H1 (cell line): Measurements from ENCODE around the gene ESRP2. TPM values are rescaled to one million over a fixed set of nuclear protein-coding genes. Genes with fewer than 3 reads are reported as not detected.

ENCODE experiments used
- CTCF ChIA-PET: fragments of 300-600 bp; sonication (Branson Sonifier 250); formaldehyde crosslinking; loops from one replicate; lab custom pipeline; 2021; ENCODE audit not compliant: partially characterized antibody; lab: Charles Lee
- POLR2A ChIA-PET: fragments of 300-600 bp; sonication (Branson Sonifier 250); formaldehyde crosslinking; loops from one replicate; lab custom pipeline; 2021; ENCODE audit warnings: inconsistent platforms; ENCODE audit not compliant: partially characterized antibody; lab: Charles Lee
- DNase-seq, 2 experiments: peaks; one replicate each; pipeline versions ENCODE4 v3.0.0 to v3.0.0-alpha.2; 2010 to 2022; ENCODE audit warnings: low spot score in 2 of 2, low read depth in 1 of 2, mixed read lengths in 1 of 2
- FAIRE-seq: peaks from 2 replicates; lab custom pipeline; 2011; peaks lifted over from hg19 to GRCh38; lab: Jason Lieb, UNC
- H2AFZ ChIP-seq: 2 replicates; pipeline ENCODE4 v1.8.1; 2012; ENCODE audit warnings: low read length, inconsistent platforms
- H2AK5ac ChIP-seq: 2 replicates; pipeline ENCODE4 v1.6.1; 2013; ENCODE audit warnings: low read depth, low read length
- H2BK120ac ChIP-seq: replicated peaks from 2 replicates; pipeline ENCODE3; 2013; ENCODE audit warnings: low read depth, low read length, inconsistent platforms
- H2BK12ac ChIP-seq: 2 replicates; pipeline ENCODE4 v1.6.1; 2013; ENCODE audit warnings: low read depth, low read length
- H2BK15ac ChIP-seq: 2 replicates; pipeline ENCODE4 v1.6.1; 2013; ENCODE audit warnings: low read length
- H2BK20ac ChIP-seq: 2 replicates; pipeline ENCODE4 v1.6.1; 2013; ENCODE audit warnings: low read length
- H2BK5ac ChIP-seq: 2 replicates; pipeline ENCODE4 v1.6.1; 2013; ENCODE audit warnings: low read depth, low read length
- H3K14ac ChIP-seq: 2 replicates; pipeline ENCODE4 v1.6.1; 2013; ENCODE audit warnings: inconsistent platforms; ENCODE audit not compliant: insufficient read length
- H3K18ac ChIP-seq: 2 replicates; pipeline ENCODE4 v1.6.1; 2013; ENCODE audit warnings: low read length; ENCODE audit errors: extremely low read depth
- H3K23ac ChIP-seq: 2 replicates; pipeline ENCODE4 v1.6.1; 2013; ENCODE audit warnings: inconsistent platforms; ENCODE audit not compliant: insufficient read length
- H3K23me2 ChIP-seq: 2 replicates; pipeline ENCODE4 v1.6.1; 2013; ENCODE audit warnings: low read depth, low read length
- H3K27ac ChIP-seq: 2 replicates; pipeline ENCODE4 v1.6.1; 2011; ENCODE audit warnings: low read depth, low read length, inconsistent platforms
- H3K27me3 ChIP-seq, 4 experiments: replicated peaks in 1 of 4; 1 replicate in 1 of 4; 2 replicates in 3 of 4; pipeline versions ENCODE4 v1.6.1 to v1.8.1; 2011 to 2013; ENCODE audit warnings: low read length in 3 of 4, mild to moderate bottlenecking in 3 of 4, inconsistent platforms in 2 of 4, mixed read lengths in 2 of 4, moderate library complexity in 1 of 4; ENCODE audit not compliant: control insufficient read depth in 3 of 4, insufficient read depth in 3 of 4; ENCODE audit errors: extremely low read depth in 1 of 4
- H3K36me3 ChIP-seq, 4 experiments: 2 replicates each; pipeline versions ENCODE4 v1.6.1 to v1.8.1; 2011 to 2013; ENCODE audit warnings: mild to moderate bottlenecking in 4 of 4, low read length in 3 of 4, moderate library complexity in 2 of 4, control low read depth in 1 of 4, inconsistent platforms in 1 of 4; ENCODE audit not compliant: insufficient read depth in 4 of 4, control insufficient read depth in 2 of 4
- H3K4ac ChIP-seq: replicated peaks from 2 replicates; pipeline ENCODE3; 2013; ENCODE audit warnings: low read length, low read depth, mixed read lengths, inconsistent platforms; ENCODE audit not compliant: insufficient read length
- H3K4me1 ChIP-seq, 4 experiments: replicated peaks in 1 of 4; 1 replicate in 1 of 4; 2 replicates in 3 of 4; pipeline versions ENCODE4 v1.6.1 to v1.8.1; 2011 to 2013; ENCODE audit warnings: low read length in 3 of 4, inconsistent platforms in 2 of 4, mixed read lengths in 1 of 4; ENCODE audit not compliant: insufficient read depth in 4 of 4, control insufficient read depth in 3 of 4
- H3K4me2 ChIP-seq, 2 experiments: 2 replicates each; pipeline versions ENCODE4 v1.6.1 to v1.8.1; 2011 to 2013; ENCODE audit warnings: low read depth in 2 of 2, low read length in 2 of 2, control low read depth in 1 of 2, inconsistent platforms in 1 of 2, mild to moderate bottlenecking in 1 of 2; ENCODE audit not compliant: insufficient read depth in 1 of 2
- H3K4me3 ChIP-seq, 4 experiments: fragments of 200-600, 300-600 bp in 1 of 4; sonication (generic), shearing (Covaris generic), sonication (Bioruptor Twin) in 1 of 4; 2 replicates each; pipeline versions ENCODE4 v1.5.1 to v1.8.1; 2011 to 2016; ENCODE audit warnings: low read length in 4 of 4, low read depth in 3 of 4, control low read depth in 2 of 4, inconsistent platforms in 2 of 4, mild to moderate bottlenecking in 2 of 4, mixed read lengths in 1 of 4, moderate library complexity in 1 of 4; ENCODE audit not compliant: insufficient read depth in 2 of 4; ENCODE audit errors: extremely low read depth in 1 of 4
- H3K56ac ChIP-seq: replicated peaks from 2 replicates; pipeline ENCODE3; 2013; ENCODE audit warnings: low read depth, mild to moderate bottlenecking, mixed read lengths, low read length, inconsistent platforms; ENCODE audit not compliant: insufficient read length
- H3K79me1 ChIP-seq: 2 replicates; pipeline ENCODE4 v1.6.1; 2013; ENCODE audit warnings: low read depth, low read length, control low read depth
- H3K79me2 ChIP-seq, 2 experiments: 2 replicates each; pipeline versions ENCODE4 v1.6.1 to v1.8.1; 2012 to 2013; ENCODE audit warnings: low read length in 2 of 2, mild to moderate bottlenecking in 2 of 2, inconsistent platforms in 1 of 2; ENCODE audit not compliant: insufficient read depth in 2 of 2, control insufficient read depth in 1 of 2
- H3K9ac ChIP-seq, 4 experiments: replicated peaks in 1 of 4; 1 replicate in 1 of 4; 2 replicates in 3 of 4; pipeline versions ENCODE4 v1.6.1 to v1.8.1; 2011 to 2013; ENCODE audit warnings: low read depth in 3 of 4, low read length in 3 of 4, control low read depth in 2 of 4, mild to moderate bottlenecking in 2 of 4, moderate library complexity in 2 of 4, inconsistent platforms in 1 of 4; ENCODE audit errors: extremely low read depth in 1 of 4
- H3K9me3 ChIP-seq, 2 experiments: 2 replicates each; pipeline versions ENCODE4 v1.6.1 to v1.8.1; 2012 to 2013; ENCODE audit warnings: mild to moderate bottlenecking in 2 of 2, moderate library complexity in 2 of 2, control low read depth in 1 of 2, inconsistent platforms in 1 of 2, low read depth in 1 of 2, low read length in 1 of 2, mixed read lengths in 1 of 2; ENCODE audit not compliant: insufficient read depth in 2 of 2
- H4K20me1 ChIP-seq, 2 experiments: replicated peaks in 1 of 2; 2 replicates each; pipeline versions ENCODE3 to v1.8.1; 2011 to 2013; ENCODE audit warnings: inconsistent platforms in 2 of 2, low read length in 2 of 2, mild to moderate bottlenecking in 1 of 2; ENCODE audit not compliant: insufficient read depth in 2 of 2, control insufficient read depth in 1 of 2
- H4K5ac ChIP-seq: 2 replicates; pipeline ENCODE4 v1.6.1; 2013; ENCODE audit warnings: low read length, low read depth, mixed read lengths, inconsistent platforms; ENCODE audit not compliant: insufficient read length
- H4K8ac ChIP-seq: 2 replicates; pipeline ENCODE4 v1.8.0; 2013; ENCODE audit warnings: mild to moderate bottlenecking, moderate library complexity, low read length, inconsistent platforms; ENCODE audit not compliant: insufficient read depth; ENCODE audit errors: extremely low read depth
- H4K91ac ChIP-seq: replicated peaks from 2 replicates; pipeline ENCODE3; 2013; ENCODE audit warnings: low read length, mixed read lengths, inconsistent platforms; ENCODE audit not compliant: insufficient read length
- CREB1 ChIP-seq: IDR thresholded peaks from 2 replicates; pipeline ENCODE4 v1.6.1; 2012; ENCODE audit warnings: inconsistent platforms
- CTBP2 ChIP-seq: IDR thresholded peaks from 2 replicates; pipeline ENCODE4 v1.7.0; 2011; ENCODE audit warnings: borderline replicate concordance, mild to moderate bottlenecking, moderate library complexity, mixed read lengths, low read length; ENCODE audit not compliant: insufficient read depth, insufficient read length
- EZH2 ChIP-seq: fragments of 200-600 bp; sonication (generic); IDR thresholded peaks from 2 replicates; pipeline ENCODE4 v1.7.1; 2012; ENCODE audit warnings: low read depth, mild to moderate bottlenecking, moderate library complexity, low read length, inconsistent platforms; ENCODE audit not compliant: severe bottlenecking
- TAF1 ChIP-seq: IDR thresholded peaks from 2 replicates; pipeline ENCODE4 v1.6.1; 2011; ENCODE audit warnings: mild to moderate bottlenecking, low read depth, low read length
- WGBS, 2 experiments: shearing (Covaris generic) in 1 of 2; methylation state at CpG; one replicate each; pipeline versions ENCODE4 v1.1.6 to v1.1.7; 2013 to 2015; ENCODE audit warnings: low lambda C conversion rate in 2 of 2, mixed read lengths in 2 of 2, inconsistent platforms in 1 of 2, low coverage in 1 of 2, missing lambda C conversion rate in 1 of 2; ENCODE audit not compliant: insufficient replicate concordance in 2 of 2, insufficient coverage in 1 of 2, insufficient read length in 1 of 2; ENCODE audit errors: extremely low coverage in 1 of 2, missing lambda C conversion rate in 1 of 2; 5-methylcytosine and 5-hydroxymethylcytosine counted together
- polyA plus RNA-seq, 7 experiments: library from polyadenylated mRNA; depleted of rRNA in 3 of 7; stranded (reverse) in 5 of 7; unstranded in 2 of 7; fragments of >200 nt in 5 of 7; fragments of 200-250 nt in 2 of 7; gene quantifications; 1 replicate in 5 of 7; 2 replicates in 1 of 7; 4 replicates in 1 of 7; pipeline versions ENCODE4 v1.2.1 to v1.2.3, GENCODE V29; 2011 to 2013; ENCODE audit warnings: missing spikeins in 2 of 7, mixed read lengths in 2 of 7
- total RNA-seq: library from RNA; stranded (reverse); fragmentation: NEBNext Ultra II Directional; extraction: Animal tissue kit (Norgen Biotek cat#: 25700); gene quantifications from 2 replicates; pipeline ENCODE4 v1.2.1, GENCODE V29; 2021

Gene ESRP2
- total and polyA plus RNA-seq, 2 of the 8 experiments (the other 6 are each of a cell fraction or from before 2014, with no cell fraction given): 35.1 to 45.8 TPM

GRCh38 chr16:68265078-68265920, 29.4 kb upstream of the ESRP2 start:
- Histone ChIP-seq H3K27ac (no peak overlapping the region), H3K18ac (peak overlapping the region; percentile 81; the same call in 1 of the 2 replicates), H3K23me2 (peaks cover 10% of the 10 kb centered on the region; the same call in 1 of the 2 replicates), H2BK12ac (peak overlapping the region; percentile 39; the same call in 1 of the 2 replicates), H4K91ac (no peak overlapping the region), H3K4ac (no peak overlapping the region), H3K4me3 (peak overlapping the region; percentile 78 to 97 (median 84)), H3K56ac (no peak overlapping the region), H3K4me2 (peak overlapping the region; percentile 84 to 90), H4K20me1 (no peaks in the 10 kb centered on the region), H4K8ac (no peak overlapping the region), H2BK20ac (no peak overlapping the region), H2BK15ac (no peak overlapping the region), H3K9ac (peak overlapping the region; percentile 12 to 72 (median 64); a peak in 5 of 7 replicates), H4K5ac (no peak overlapping the region), H3K14ac (no peak overlapping the region), H3K36me3 (no peaks in the 10 kb centered on the region), H2BK120ac (no peak overlapping the region), H3K79me1 (peaks cover 6% of the 10 kb centered on the region), H2BK5ac (peak overlapping the region; percentile 48; the same call in 1 of the 2 replicates), H3K9me3 (no peaks in the 10 kb centered on the region), H3K23ac (no peak overlapping the region), H3K4me1 (peaks cover 0 to 3% (median 2%) of the 10 kb centered on the region in 4 experiments; a peak in 5 of 7 replicates), H2AFZ (peak overlapping the region; percentile 65; the same call in 1 of the 2 replicates), H2AK5ac (no peak overlapping the region), H3K27me3 (peaks cover 0 to 11% (median 1%) of the 10 kb centered on the region in 4 experiments; a peak in 3 of 7 replicates), H3K79me2 (peaks cover 0 to 25% of the 10 kb centered on the region in 2 experiments; a peak in 3 of 4 replicates)
- POLR2A ChIA-PET: interaction anchor here (0.6 to 3.0 kb wide), 3 partner anchors 14 to 46 kb away, joined by 3 to 22 read pairs (median 15); partner anchors contain the start of genes ESRP2, PRMT7 and SLC7A6OS
- CTCF ChIA-PET: interaction anchor here (0.5 to 9.0 kb wide), 3 partner anchors 22 to 724 kb away, joined by 4 to 233 read pairs (median 221); no protein-coding TSS in a partner anchor
- 28% methylated on average over 23 of the region's 23 CpGs; no CpG with 5 or more reads in 1 of the 2 experiments for WGBS, 2 experiments
- TF ChIP-seq CTBP2: no peak
- TF ChIP-seq EZH2: peak; percentile 26
- TF ChIP-seq CREB1: peak; percentile 34
- 0 out of 2 replicates have a peak, but pooled peaks have one; percentile 11 for TF ChIP-seq TAF1
- FAIRE-seq (no peak), DNase-seq (peak in 1 of 2 experiments; percentile 55)
